NB4 (cell line): ENCODE data around the gene ZNF3.

Experiments used
- DNase-seq: peaks from one replicate; pipeline ENCODE4 v3.0.0; 2010; ENCODE audit warnings: low read depth
- H3K4me3 ChIP-seq: one replicate; pipeline ENCODE4 v1.5.1; 2011; ENCODE audit warnings: mild to moderate bottlenecking, low read depth, low read length, moderate library complexity
- MYC ChIP-seq: IDR thresholded peaks from 2 replicates; pipeline ENCODE4 v1.6.1; 2011; ENCODE audit warnings: low read depth, low read length
- POLR2A ChIP-seq: IDR thresholded peaks from 2 replicates; pipeline ENCODE4 v1.6.1; 2011; ENCODE audit warnings: mild to moderate bottlenecking; ENCODE audit not compliant: insufficient read length; ENCODE audit errors: extremely low read depth
- TF ChIP-seq, protein P1 (sequence below): IDR thresholded peaks from 2 replicates; pipeline ENCODE4 v1.6.1; 2011; ENCODE audit warnings: low read depth, low read length
- TF ChIP-seq, protein P2 (sequence below): IDR thresholded peaks from one replicate; pipeline ENCODE4 v1.5.1; 2012; ENCODE audit warnings: low read depth, low read length

Gene ZNF3

DNA sequence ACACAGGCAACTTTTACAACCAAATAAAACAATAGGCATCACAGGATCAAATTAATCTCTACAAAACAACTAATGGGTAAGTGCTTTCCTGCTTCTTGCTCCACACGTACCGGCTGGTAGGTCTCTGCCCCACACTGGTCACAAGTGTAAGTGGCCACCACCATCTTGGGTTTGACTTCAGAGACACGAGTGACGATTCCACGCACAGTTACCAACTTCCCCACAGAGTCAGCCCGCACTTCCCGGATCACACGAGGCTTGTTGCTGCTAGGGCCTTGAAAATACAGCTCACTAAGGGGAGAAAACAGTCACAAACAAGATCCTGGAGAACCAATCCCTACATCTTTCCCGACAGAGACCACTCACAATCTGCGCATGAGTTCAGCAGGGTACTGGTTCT, 17.4 kb upstream of the ZNF3 start:
- DNase-seq, result no peak
- H3K4me3 ChIP-seq, result peak overlapping the region; percentile 99
- TF ChIP-seq, protein P1, sequence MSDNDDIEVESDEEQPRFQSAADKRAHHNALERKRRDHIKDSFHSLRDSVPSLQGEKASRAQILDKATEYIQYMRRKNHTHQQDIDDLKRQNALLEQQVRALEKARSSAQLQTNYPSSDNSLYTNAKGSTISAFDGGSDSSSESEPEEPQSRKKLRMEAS, result no peak
- TF ChIP-seq POLR2A, result no peak

DNA sequence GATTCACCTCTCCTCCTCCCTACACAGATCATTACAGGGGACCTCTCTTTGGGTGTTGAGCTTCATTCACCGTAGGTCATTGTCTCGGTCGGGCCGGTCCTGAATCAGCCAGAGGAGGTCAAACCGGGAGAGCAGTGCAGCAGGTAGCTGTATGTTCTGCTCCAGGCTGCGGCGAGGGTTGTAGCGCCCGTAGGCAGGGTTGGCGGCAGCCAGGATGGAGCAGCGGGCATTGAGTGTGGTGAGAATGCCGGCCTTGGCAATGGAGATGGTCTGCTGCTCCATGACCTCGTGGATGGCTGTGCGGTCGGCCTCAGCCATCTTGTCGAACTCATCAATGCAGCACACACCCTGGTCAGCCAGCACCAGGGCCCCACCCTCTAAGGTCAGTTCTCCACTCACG, 14.2 kb upstream of the ZNF3 start:
- no peak overlapping the region for H3K4me3 ChIP-seq
- TF ChIP-seq POLR2A, result no peak
- TF ChIP-seq, protein P1, result no peak
- no peak for DNase-seq

DNA sequence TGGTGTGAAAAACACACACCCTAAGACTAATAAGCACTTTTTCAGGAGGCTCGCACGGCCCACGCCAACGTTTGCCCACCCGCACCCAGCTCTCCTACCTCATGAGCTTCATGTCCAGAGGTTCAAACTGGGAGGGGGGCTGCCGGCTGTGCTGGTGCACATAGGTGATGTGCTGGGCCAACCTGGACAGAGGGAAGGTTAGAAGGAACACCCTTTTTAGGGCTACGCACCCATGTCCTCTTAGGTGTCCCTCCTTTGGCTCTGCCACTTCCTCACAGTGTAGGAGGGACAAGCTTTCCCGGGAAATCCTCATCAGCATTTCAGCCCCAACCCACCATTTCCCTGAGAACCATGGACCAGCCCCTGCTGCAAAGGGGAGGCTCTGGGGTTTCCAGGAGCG, 13.8 kb upstream of the ZNF3 start:
- no peak overlapping the region for H3K4me3 ChIP-seq
- DNase-seq, result no peak
- TF ChIP-seq POLR2A (no peak), MYC (no peak)
- TF ChIP-seq, protein P1, result no peak
- TF ChIP-seq, protein P2, sequence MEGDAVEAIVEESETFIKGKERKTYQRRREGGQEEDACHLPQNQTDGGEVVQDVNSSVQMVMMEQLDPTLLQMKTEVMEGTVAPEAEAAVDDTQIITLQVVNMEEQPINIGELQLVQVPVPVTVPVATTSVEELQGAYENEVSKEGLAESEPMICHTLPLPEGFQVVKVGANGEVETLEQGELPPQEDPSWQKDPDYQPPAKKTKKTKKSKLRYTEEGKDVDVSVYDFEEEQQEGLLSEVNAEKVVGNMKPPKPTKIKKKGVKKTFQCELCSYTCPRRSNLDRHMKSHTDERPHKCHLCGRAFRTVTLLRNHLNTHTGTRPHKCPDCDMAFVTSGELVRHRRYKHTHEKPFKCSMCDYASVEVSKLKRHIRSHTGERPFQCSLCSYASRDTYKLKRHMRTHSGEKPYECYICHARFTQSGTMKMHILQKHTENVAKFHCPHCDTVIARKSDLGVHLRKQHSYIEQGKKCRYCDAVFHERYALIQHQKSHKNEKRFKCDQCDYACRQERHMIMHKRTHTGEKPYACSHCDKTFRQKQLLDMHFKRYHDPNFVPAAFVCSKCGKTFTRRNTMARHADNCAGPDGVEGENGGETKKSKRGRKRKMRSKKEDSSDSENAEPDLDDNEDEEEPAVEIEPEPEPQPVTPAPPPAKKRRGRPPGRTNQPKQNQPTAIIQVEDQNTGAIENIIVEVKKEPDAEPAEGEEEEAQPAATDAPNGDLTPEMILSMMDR, result no peak

DNA sequence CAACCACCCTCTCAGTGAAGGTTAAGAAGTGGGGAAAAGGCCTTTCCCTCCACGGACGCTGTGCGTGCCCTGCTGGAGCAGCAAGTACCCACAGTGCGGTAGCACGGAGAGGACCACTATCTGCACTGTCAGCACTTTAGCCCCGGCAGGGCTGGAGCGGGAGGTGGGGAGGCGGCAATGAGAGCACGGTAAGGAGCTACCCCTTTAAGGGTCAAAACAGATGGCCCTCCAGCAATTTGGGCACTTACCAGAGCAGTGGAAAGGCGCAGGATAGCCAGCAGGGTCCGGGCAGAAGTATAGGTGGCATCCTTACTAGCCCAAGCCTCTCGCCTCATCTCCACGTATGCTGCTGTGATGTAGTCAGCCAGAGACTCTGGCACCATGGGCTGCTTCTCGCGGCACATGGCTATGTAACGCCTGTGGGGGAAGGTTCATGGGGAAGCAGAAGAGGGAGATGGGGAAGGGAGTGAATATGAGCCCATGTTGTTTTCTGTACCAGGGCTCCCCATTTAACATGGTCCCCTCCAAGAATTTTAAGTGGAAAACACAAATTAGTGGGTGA, 12.5 kb upstream of the ZNF3 start:
- DNase-seq, result no peak
- TF ChIP-seq, protein P1, result no peak
- no peak for TF ChIP-seq MYC
- TF ChIP-seq POLR2A, result no peak
- TF ChIP-seq, protein P2, result no peak
- H3K4me3 ChIP-seq, result no peak overlapping the region

DNA sequence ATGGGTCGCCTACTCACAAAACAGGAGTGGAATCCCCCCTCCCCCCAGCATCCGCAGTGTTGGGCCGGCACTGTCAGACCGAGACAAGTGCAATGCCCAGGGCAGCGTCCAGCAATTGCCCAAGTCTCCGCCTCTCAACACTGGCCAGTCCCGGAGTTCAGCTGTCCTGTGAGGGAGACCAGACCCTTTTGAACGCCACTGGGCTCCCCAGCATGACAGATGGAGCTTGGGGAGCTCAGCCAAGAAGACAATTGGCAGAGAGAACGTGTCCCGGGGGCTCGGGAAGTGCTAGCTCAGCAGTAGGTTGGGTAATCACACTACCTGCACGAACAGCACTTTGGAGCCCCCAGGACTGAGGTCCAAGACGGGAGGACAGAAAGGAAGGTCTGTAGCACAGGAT, 12.0 kb upstream of the ZNF3 start:
- H3K4me3 ChIP-seq, result no peak overlapping the region
- TF ChIP-seq, protein P1, result no peak
- TF ChIP-seq, protein P2, result no peak
- TF ChIP-seq MYC (no peak), POLR2A (no peak)
- DNase-seq, result no peak

DNA sequence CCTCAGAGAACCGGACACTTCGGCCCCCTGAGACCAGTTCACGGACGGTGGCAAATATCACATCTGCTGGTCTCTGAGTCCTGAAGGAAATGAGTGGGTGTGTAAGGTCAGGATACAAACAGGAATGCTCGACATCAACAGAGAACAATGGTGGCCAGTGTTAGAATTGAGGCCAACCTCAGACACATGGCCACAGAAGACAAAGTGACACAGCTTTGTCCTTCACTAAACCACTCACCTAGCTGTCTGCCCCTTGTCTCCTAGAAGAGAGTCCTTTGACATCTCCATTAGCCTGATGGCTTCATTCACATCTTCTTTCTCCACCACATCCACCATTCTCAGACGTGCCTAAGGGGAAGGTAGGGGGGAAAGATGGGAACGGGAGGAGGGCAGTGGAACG, 11.5 kb upstream of the ZNF3 start:
- TF ChIP-seq, protein P1, result no peak
- TF ChIP-seq MYC, result no peak
- TF ChIP-seq POLR2A, result peak; percentile 23
- TF ChIP-seq, protein P2, result no peak
- H3K4me3 ChIP-seq, result no peak overlapping the region
- DNase-seq, result no peak
